ENCODE data around the gene NEUROG1. TPM values are rescaled to one million over a fixed set of nuclear protein-coding genes. Genes with fewer than 3 reads are reported as not detected.
"Not testable (repeated sequence)": the region's sequence is repeated elsewhere in the genome, so short reads cannot be mapped to it uniquely, and the experiment has no call there.

Gene NEUROG1
- total RNA-seq, 2 experiments from 2014 or later: not detected

GRCh38 chr5:135497971-135498636 is 37.7 kb downstream of the NEUROG1 start:
- intact Hi-C loops (cut with DNase I, micrococcal nuclease): no loop called here
- ChIA-PET POLR2A (no interaction called here), CTCF (no interaction called here)
- Histone ChIP-seq H3K27ac (ENCODE audit: low read depth in 1 of 2, low read length in 2 of 2) (no peak overlapping the region), H3K4me3 (ENCODE audit: low read length) (no peak overlapping the region), H3K27me3 (ENCODE audit: control insufficient read depth in 1 of 2, insufficient read depth in 2 of 2, low read length in 2 of 2) (peaks cover 8 to 9% of the 10 kb centered on the region in 2 experiments), H3K4me1 (ENCODE audit: insufficient read depth, low read length) (no peaks in the 10 kb centered on the region), H3K36me3 (ENCODE audit: insufficient read depth, low read length) (no peaks in the 10 kb centered on the region), H3K9me3 (ENCODE audit: control insufficient read depth in 1 of 2, insufficient read depth in 1 of 2, low read length in 2 of 2) (no peaks in the 10 kb centered on the region)
- no peak for ATAC-seq (ENCODE audit: poor library complexity)
- TF ChIP-seq, protein P1, sequence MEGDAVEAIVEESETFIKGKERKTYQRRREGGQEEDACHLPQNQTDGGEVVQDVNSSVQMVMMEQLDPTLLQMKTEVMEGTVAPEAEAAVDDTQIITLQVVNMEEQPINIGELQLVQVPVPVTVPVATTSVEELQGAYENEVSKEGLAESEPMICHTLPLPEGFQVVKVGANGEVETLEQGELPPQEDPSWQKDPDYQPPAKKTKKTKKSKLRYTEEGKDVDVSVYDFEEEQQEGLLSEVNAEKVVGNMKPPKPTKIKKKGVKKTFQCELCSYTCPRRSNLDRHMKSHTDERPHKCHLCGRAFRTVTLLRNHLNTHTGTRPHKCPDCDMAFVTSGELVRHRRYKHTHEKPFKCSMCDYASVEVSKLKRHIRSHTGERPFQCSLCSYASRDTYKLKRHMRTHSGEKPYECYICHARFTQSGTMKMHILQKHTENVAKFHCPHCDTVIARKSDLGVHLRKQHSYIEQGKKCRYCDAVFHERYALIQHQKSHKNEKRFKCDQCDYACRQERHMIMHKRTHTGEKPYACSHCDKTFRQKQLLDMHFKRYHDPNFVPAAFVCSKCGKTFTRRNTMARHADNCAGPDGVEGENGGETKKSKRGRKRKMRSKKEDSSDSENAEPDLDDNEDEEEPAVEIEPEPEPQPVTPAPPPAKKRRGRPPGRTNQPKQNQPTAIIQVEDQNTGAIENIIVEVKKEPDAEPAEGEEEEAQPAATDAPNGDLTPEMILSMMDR (IDR thresholded peaks at IDR 0.05): no peak
- Mint-ChIP-seq H3K27me3 (peaks cover 75% of the 10 kb centered on the region), H3K36me3 (ENCODE audit: low read depth) (no peaks in the 10 kb centered on the region), H3K27ac (no peak overlapping the region), H3K4me1 (ENCODE audit: low read depth) (no peaks in the 10 kb centered on the region), H3K4me3 (no peak overlapping the region), H3K9me3 (no peaks in the 10 kb centered on the region)
- DNase-seq: no peak

- H3K4me1 Mint-ChIP-seq (ENCODE audit: low read depth); H3K4me3 ChIP-seq (ENCODE audit: low read length); DNase-seq; H3K4me3 Mint-ChIP-seq; H3K36me3 ChIP-seq (ENCODE audit: insufficient read depth, low read length); H3K36me3 Mint-ChIP-seq (ENCODE audit: low read depth); ATAC-seq (ENCODE audit: poor library complexity); H3K27ac Mint-ChIP-seq; H3K9me3 ChIP-seq (ENCODE audit: control insufficient read depth in 1 of 2, insufficient read depth in 1 of 2, low read length in 2 of 2); POLR2A ChIA-PET; H3K4me1 ChIP-seq (ENCODE audit: insufficient read depth, low read length); H3K9me3 Mint-ChIP-seq; intact Hi-C loops (cut with DNase I, micrococcal nuclease); H3K27ac ChIP-seq (ENCODE audit: low read depth in 1 of 2, low read length in 2 of 2); CTCF ChIA-PET: not testable (repeated sequence)
- peaks cover 28 to 33% of the 10 kb centered on the region in 2 experiments for H3K27me3 ChIP-seq (ENCODE audit: control insufficient read depth in 1 of 2, insufficient read depth in 2 of 2, low read length in 2 of 2)
- peaks cover 75% of the 10 kb centered on the region for H3K27me3 Mint-ChIP-seq
Measured at GRCh38 chr5:135495531-135495930, 40.2 kb downstream of the NEUROG1 start.

GRCh38 chr5:135494196-135494595 is 41.6 kb downstream of the NEUROG1 start:
- TF ChIP-seq, protein P1 (IDR thresholded peaks at IDR 0.05): no peak
- Histone ChIP-seq H3K4me3 (ENCODE audit: low read length) (no peak overlapping the region), H3K27ac (ENCODE audit: low read depth in 1 of 2, low read length in 2 of 2) (no peak overlapping the region), H3K27me3 (ENCODE audit: control insufficient read depth in 1 of 2, insufficient read depth in 2 of 2, low read length in 2 of 2) (peaks cover 40 to 47% of the 10 kb centered on the region in 2 experiments), H3K36me3 (ENCODE audit: insufficient read depth, low read length) (no peaks in the 10 kb centered on the region), H3K9me3 (ENCODE audit: control insufficient read depth in 1 of 2, insufficient read depth in 1 of 2, low read length in 2 of 2) (peaks cover 0 to 10% of the 10 kb centered on the region in 2 experiments), H3K4me1 (ENCODE audit: insufficient read depth, low read length) (peaks cover 9% of the 10 kb centered on the region)
- DNase-seq (no peak), ATAC-seq (ENCODE audit: poor library complexity) (no peak)
- no peaks in the 10 kb centered on the region for H3K9me3 Mint-ChIP-seq
- H3K4me1 Mint-ChIP-seq (ENCODE audit: low read depth): peaks cover 7% of the 10 kb centered on the region
- no peaks in the 10 kb centered on the region for H3K36me3 Mint-ChIP-seq (ENCODE audit: low read depth)
- H3K27ac Mint-ChIP-seq: no peak overlapping the region
- POLR2A ChIA-PET: no interaction called here
- H3K27me3 Mint-ChIP-seq: peaks cover 74% of the 10 kb centered on the region
- intact Hi-C loops (cut with DNase I, micrococcal nuclease): no loop called here
- CTCF ChIA-PET: no interaction called here
- H3K4me3 Mint-ChIP-seq: no peak overlapping the region
